HG02885 (cell line): Measurements from ENCODE around the gene KCNJ6.

ENCODE experiments used
- ATAC-seq: cut with Tn5 transposase; IDR thresholded peaks from one replicate; pipeline ENCODE4 v1.9.1; 2021; ENCODE audit warnings: mild to moderate bottlenecking; ENCODE audit not compliant: unreplicated experiment, poor library complexity

The KCNJ6 gene

GRCh38 chr21:37561941-37562919 is 354.0 kb downstream of the KCNJ6 start:
- ATAC-seq, result no peak

DNA sequence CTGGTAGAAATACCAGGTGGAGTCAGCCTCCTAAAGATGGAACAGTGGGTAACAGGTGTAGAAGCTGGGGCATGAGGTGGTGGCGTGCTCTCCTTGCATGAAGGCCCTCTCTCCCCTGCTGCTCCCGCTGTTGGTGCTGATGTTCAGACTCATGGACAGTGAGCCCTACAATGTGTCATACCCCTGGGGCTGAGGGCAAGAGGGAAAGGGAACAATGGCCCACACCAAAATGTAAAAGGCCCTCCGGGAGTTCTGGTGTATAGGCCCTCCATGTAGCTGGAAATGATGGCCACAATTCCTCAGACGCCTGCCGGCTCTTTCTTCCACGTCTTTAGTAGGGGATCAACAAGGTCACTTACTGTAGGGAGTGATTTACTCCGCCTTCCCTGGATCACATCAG is 354.8 kb downstream of the KCNJ6 start:
- no peak for ATAC-seq

GRCh38 chr21:37560385-37560784 is 355.9 kb downstream of the KCNJ6 start:
- ATAC-seq, result no peak

DNA sequence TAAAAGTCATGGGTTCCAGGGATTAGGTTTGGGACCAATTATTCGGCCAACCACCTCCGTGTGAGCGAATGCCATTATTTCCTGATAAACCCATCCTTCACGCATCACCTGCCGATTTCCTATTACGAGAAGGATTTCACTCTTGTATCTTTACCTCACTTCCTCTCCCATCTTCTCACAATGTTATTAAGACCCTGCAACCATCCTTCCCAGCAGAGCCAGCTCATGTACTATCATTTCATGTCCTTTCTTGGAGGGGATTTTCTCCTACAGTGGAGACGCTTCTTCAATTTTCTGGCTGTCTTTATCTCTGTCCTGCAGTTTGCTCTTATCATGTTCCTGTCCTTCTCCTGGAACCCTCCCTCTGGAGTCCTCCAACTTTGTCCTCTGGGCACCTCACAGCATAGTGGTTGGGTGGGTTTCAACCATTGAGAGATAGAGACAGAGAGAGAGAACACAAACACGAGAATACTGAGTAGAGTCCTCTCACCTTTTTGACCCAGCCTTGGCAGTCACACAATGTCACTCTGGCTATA is 357.5 kb downstream of the KCNJ6 start:
- ATAC-seq, result no peak
